GM08714 (cell line): ENCODE results near the gene PLG.
"Not testable (repeated sequence)": the region's sequence is repeated elsewhere in the genome, so short reads cannot be mapped to it uniquely, and the experiment has no call there.

ENCODE experiments used
- H3K4me3 ChIP-seq: fragments of 200-500 bp; sonication (Bioruptor generic); 2 replicates; pipeline ENCODE4 v1.5.1; 2014; ENCODE audit warnings: mild to moderate bottlenecking, low read length, inconsistent platforms
- ZNF274 ChIP-seq: IDR thresholded peaks from 2 replicates; pipeline ENCODE4 v1.6.1; 2012; ENCODE audit warnings: mild to moderate bottlenecking, low read depth, low read length

The PLG gene

GRCh38 chr6:160742090-160742489 is 40.0 kb downstream of the PLG start:
- no peak overlapping the region for H3K4me3 ChIP-seq
- TF ChIP-seq ZNF274, result no peak

DNA sequence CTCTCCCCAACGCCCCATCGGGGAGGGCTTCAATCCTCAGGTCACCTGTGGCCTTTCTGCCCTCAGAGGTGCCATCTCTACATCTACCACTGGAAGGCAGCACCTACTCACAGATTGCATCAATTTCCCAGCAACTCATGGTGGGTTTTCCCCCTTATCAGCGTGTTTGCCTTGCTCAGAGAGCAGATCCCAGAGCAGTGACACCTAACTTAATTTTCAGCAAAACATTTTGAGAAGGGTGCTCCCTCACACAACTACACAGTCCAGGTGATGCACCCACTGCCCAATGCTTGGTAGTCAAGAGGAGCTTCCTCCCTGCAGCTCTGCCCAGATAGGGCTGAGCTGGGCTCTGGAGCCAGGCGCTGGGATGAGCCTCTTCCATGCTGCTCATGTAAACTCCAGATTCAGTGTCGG is 48.2 kb downstream of the PLG start:
- H3K4me3 ChIP-seq, result no peak overlapping the region

GRCh38 chr6:160753211-160753610 is 51.2 kb downstream of the PLG start:
- H3K4me3 ChIP-seq, result not testable (repeated sequence)

More for the DNA sequence above, 48.2 kb downstream of the PLG start:
- TF ChIP-seq ZNF274, result no peak

DNA sequence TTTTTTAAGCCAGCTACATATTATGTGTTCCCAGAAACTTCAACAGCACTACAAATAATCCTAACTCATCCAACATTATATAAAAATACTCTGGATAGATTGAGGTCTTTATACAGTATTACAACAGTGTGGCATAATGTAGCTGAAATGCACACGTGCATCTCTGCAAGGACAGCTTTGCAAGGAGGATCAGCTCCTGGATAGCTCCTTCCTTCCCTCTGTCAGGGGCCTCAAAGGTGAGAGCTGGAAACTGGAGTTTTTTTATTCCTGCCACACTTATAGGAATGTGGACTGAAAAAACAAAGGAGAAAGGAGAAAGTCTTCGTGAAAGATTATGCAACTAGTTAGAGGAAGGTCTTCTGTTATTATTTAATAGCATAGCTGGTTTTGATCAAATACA is 53.1 kb downstream of the PLG start:
- TF ChIP-seq ZNF274, result no peak
- no peak overlapping the region for H3K4me3 ChIP-seq

GRCh38 chr6:160756021-160756420 is 54.0 kb downstream of the PLG start:
- TF ChIP-seq ZNF274, result no peak
- no peak overlapping the region for H3K4me3 ChIP-seq

DNA sequence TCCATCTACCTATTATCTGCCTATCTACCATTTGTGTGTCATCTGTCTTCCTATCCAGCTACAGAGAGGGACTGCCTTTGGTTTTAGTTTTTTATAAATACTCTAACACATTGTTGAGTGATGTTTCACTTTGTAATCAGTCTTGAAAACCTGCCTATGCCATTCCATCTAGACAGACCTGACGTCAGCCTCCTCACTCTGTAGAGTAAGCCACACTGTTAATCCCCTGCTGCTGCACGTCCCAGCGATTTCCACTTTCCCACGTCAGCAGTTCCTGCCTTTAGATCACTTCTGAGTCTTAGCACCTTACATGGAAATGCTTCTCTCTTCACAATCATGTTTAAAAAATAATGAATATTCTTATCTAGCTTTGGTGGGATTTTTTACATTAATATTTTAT is 54.8 kb downstream of the PLG start:
- H3K4me3 ChIP-seq, result no peak overlapping the region
- no peak for TF ChIP-seq ZNF274

- no peak for TF ChIP-seq ZNF274
- H3K4me3 ChIP-seq, result no peak overlapping the region
Observed at GRCh38 chr6:160764847-160765246, 62.8 kb downstream of the PLG start.

- no peak for TF ChIP-seq ZNF274
Observed at GRCh38 chr6:160765412-160765811, 63.4 kb downstream of the PLG start.

GRCh38 chr6:160766657-160766988 is 64.6 kb downstream of the PLG start:
- no peak for TF ChIP-seq ZNF274
- H3K4me3 ChIP-seq, result peak overlapping the region; percentile 44; the same call in 1 of the 2 replicates

More at GRCh38 chr6:160765412-160765811, 63.4 kb downstream of the PLG start:
- H3K4me3 ChIP-seq, result no peak overlapping the region

DNA sequence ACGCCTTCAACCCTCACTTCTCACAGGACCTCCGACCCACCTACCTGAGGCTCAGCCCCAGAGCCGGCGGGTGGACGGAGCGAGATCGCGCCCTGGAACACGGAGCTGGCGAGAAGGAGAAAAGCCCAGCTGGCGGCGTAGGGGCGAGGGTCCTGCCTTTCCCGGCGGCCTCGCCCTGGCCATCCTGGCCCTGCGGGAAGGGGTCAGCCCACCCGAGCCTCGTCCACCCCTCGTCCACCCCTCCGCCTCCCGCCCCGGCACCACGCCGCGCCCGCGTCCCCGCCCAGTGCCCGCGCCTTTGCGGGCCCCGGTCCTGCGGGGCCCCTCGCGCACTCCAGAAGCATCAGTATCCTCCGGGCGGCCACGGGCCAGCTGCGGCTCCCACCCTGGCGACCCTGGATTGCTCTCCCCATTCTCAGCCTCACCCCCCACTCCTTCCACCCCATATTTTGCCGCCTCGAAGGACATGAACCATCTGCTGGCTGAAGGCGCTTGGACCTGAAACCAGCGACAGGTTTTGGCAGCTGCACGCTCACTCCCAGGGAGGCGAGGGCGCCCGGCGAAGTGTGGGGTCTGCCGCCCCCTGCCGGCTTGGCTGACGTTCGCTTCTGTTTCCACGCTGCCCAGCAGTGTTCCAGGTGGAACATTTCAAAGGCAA is 65.1 kb downstream of the PLG start:
- peak overlapping the region; percentile 44; the same call in 1 of the 2 replicates for H3K4me3 ChIP-seq

DNA sequence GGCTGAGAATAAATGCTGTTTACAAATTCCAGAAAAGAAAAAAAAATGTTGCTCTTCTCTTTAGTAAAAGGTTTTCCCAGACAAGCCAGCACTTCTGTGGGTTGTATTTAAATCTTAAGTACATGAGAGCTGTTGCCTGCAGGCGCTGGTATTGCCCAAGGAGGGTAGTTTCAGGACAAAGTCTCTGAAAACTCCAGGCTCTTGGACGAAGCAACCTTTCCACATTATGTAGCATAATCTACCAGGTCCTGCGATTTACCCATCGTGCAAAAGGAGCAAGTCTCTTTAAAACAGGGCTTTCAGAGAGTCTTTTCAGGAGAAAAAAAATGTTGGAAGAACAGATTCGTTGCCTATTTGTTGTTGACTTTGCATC is 65.6 kb downstream of the PLG start:
- no peak overlapping the region for H3K4me3 ChIP-seq
- TF ChIP-seq ZNF274, result no peak

More for the DNA sequence above, 65.1 kb downstream of the PLG start:
- TF ChIP-seq ZNF274, result no peak

- TF ChIP-seq ZNF274, result no peak
- H3K4me3 ChIP-seq, result no peak overlapping the region
Observed at GRCh38 chr6:160768101-160768500, 66.1 kb downstream of the PLG start.

GRCh38 chr6:160774399-160774798 is 72.4 kb downstream of the PLG start:
- H3K4me3 ChIP-seq, result no peak overlapping the region
- TF ChIP-seq ZNF274, result no peak

DNA sequence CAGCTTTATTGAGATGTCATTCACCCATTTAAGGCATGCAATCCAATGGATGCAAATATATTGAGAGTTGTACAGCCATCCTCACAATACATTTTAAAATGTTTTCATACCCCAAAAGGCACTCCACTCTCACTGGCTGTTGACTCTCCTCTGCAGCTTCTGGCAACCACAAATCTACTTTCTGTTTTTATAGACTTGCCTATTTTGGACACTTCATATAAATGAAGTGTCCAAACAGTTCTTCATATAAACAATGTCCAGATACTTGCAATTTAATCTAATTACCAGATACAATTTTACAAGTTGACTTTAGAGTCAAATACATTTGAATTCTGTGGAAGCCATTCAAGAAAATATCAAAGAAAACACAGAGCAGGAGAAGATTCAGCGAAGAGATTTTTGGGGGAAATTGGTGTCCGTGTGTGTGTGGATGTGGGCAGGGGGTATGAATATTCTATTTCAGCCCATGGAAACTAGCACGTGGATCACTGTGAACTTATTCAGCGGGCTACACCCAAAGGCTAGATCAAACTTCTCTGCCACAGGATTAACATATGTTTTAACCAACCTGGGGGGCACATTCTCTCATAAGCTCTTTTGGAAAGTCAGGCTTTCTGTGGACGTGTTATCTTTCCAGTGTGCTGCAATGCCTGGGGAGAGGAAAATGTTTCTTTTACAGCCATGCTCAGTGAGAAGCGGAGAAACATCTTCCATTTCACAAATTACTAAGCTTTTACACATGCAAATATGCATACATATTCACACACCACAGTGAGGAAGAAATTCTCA is 73.9 kb downstream of the PLG start:
- H3K4me3 ChIP-seq, result no peak overlapping the region
- TF ChIP-seq ZNF274, result no peak

- not testable (repeated sequence) for H3K4me3 ChIP-seq
Observed at GRCh38 chr6:160779095-160779494, 77.1 kb downstream of the PLG start.

DNA sequence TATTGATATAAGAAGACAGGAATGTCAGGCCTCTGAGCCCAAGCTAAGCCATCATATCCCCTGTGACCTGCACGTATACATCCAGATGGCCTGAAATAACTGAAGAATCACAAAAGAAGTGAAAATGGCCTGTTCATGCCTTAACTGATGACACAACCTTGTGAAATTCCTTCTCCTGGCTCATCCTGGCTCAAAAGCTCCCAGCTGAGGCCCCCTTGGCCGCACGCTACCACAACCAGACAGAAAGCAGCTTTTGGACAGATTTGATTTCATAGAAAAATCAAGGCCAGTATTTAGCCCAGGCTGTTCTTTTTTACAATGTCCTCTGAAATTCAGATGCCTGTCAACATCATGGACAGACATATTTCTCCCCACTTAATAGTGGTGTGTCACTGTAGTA is 78.6 kb downstream of the PLG start:
- not testable (repeated sequence) for H3K4me3 ChIP-seq
